Transverse colon (tissue), 4 donors: ENCODE data around the gene KREMEN1. TPM values are rescaled to one million over a fixed set of nuclear protein-coding genes. Genes with fewer than 3 reads are reported as not detected.

ENCODE experiments used
- DNase-seq: peaks from one replicate; pipeline ENCODE4 v3.0.0-alpha.2; 2019
- H3K27ac ChIP-seq, 4 donors: fragments of 200-600 bp; sonication (generic); 2 replicates each; pipeline ENCODE4 v1.5.1; 2016 to 2018; ENCODE audit warnings: inconsistent platforms in 4 of 4
- H3K27me3 ChIP-seq: fragments of 200-600 bp; sonication (generic); 2 replicates; pipeline ENCODE4 v1.5.1; 2017; ENCODE audit warnings: inconsistent platforms
- H3K36me3 ChIP-seq, 4 donors: fragments of 200-600 bp; sonication (generic); 2 replicates each; pipeline ENCODE4 v1.5.1; 2017 to 2019; ENCODE audit warnings: inconsistent platforms in 4 of 4
- H3K4me1 ChIP-seq, 4 donors: fragments of 200-600 bp; sonication (generic); 2 replicates each; pipeline ENCODE4 v1.5.1; 2017 to 2020; ENCODE audit warnings: inconsistent platforms in 4 of 4
- H3K4me3 ChIP-seq, 4 donors: fragments of 200-600 bp; sonication (generic); 1 replicate in 1 of 4; 2 replicates in 3 of 4; pipeline versions ENCODE4 v1.5.1 to v1.6.1; 2017 to 2019; ENCODE audit warnings: inconsistent platforms in 4 of 4
- H3K9me3 ChIP-seq, 2 donors: fragments of 200-600 bp; sonication (generic); 2 replicates each; pipeline ENCODE4 v1.5.1; 2017 to 2019; ENCODE audit warnings: inconsistent platforms in 2 of 2
- EP300 ChIP-seq: sonication (generic); formaldehyde crosslinking; IDR thresholded peaks from one replicate; pipeline ENCODE4 v1.6.1; 2017; ENCODE audit warnings: antibody characterized with exemption, low read depth
- POLR2A ChIP-seq: fragments of 450-650 bp; IDR thresholded peaks from one replicate; pipeline ENCODE4 v1.6.1; 2016; ENCODE audit warnings: antibody characterized with exemption, mild to moderate bottlenecking, moderate library complexity
- POLR2AphosphoS5 ChIP-seq, 3 donors: sonication (generic); formaldehyde crosslinking; IDR thresholded peaks; one replicate each; pipeline ENCODE4 v1.6.1; 2016; ENCODE audit warnings: antibody characterized with exemption in 3 of 3
- WGBS, 2 donors: methylation state at CpG; one replicate each; pipeline ENCODE4 v1.1.5; 2018; ENCODE audit warnings: low coverage in 1 of 2; 5-methylcytosine and 5-hydroxymethylcytosine counted together
- in situ Hi-C, 4 donors: fragments of 200-750 bp; cut with MboI; loops; one replicate each; pipeline versions ENCODE4 v1.15.0 to v1.15.1; 2017; ENCODE audit warnings: low sequenced_read_pairs in 3 of 4, low pct_ligation_motif_present in 1 of 4, low pct_unique_long_range_greater_than_20kb in 1 of 4
- intact Hi-C: fragments of 100-400 bp; cut with DNase I; formaldehyde crosslinking; loops from one replicate; pipeline ENCODE4 v1.15.1; 2023; ENCODE audit warnings: low total_unique reads
- total RNA-seq, 4 donors: library from RNA; depleted of rRNA; stranded (reverse); fragments of >200 nt; gene quantifications; one replicate each; pipeline ENCODE4 v1.1.0, GENCODE V29; 2016
- TF ChIP-seq, protein P1 (sequence below), 5 experiments: fragments of 200-600 bp in 3 of 5; fragments of 450-650 bp in 2 of 5; sonication (generic) in 3 of 5; IDR thresholded peaks; 1 replicate in 2 of 5; 2 replicates in 3 of 5; pipeline ENCODE4 v1.5.1; 2016 to 2017; ENCODE audit warnings: antibody characterized with exemption in 5 of 5, inconsistent platforms in 3 of 5, mild to moderate bottlenecking in 2 of 5, moderate library complexity in 1 of 5

KREMEN1 gene
- total RNA-seq, 4 donors from 2014 or later, result 5.2 to 39.2 (median 20.1) TPM

DNA sequence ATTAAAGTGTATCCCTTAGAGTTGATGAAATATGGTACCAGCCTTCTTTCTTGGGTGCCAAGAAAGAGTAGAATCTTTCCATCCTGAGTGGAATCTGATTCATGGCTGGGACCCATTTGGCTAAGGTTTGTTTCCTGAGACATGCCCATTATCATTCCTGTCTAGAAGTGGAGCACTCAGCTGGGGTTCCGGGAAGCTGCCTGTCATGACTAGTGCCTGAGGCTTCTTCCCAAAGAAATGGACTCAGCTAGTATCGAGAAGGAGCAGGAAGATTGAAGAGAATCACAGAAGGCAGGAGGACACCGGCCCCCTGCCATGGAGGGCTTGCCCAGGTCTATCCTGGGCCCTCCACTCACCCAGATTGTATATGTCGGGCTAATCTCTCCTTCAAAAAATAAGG lies 57.6 kb downstream of the KREMEN1 start:
- Histone ChIP-seq H3K4me1 (peaks cover 0 to 27% (median 7%) of the 10 kb centered on the region in 4 donors), H3K27ac (no peak overlapping the region), H3K27me3 (no peaks in the 10 kb centered on the region), H3K36me3 (no peaks in the 10 kb centered on the region), H3K4me3 (no peak overlapping the region), H3K9me3 (no peaks in the 10 kb centered on the region)
- TF ChIP-seq, protein P1, sequence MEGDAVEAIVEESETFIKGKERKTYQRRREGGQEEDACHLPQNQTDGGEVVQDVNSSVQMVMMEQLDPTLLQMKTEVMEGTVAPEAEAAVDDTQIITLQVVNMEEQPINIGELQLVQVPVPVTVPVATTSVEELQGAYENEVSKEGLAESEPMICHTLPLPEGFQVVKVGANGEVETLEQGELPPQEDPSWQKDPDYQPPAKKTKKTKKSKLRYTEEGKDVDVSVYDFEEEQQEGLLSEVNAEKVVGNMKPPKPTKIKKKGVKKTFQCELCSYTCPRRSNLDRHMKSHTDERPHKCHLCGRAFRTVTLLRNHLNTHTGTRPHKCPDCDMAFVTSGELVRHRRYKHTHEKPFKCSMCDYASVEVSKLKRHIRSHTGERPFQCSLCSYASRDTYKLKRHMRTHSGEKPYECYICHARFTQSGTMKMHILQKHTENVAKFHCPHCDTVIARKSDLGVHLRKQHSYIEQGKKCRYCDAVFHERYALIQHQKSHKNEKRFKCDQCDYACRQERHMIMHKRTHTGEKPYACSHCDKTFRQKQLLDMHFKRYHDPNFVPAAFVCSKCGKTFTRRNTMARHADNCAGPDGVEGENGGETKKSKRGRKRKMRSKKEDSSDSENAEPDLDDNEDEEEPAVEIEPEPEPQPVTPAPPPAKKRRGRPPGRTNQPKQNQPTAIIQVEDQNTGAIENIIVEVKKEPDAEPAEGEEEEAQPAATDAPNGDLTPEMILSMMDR (IDR thresholded peaks at IDR 0.05), result no peak
- TF ChIP-seq POLR2AphosphoS5 (IDR thresholded peaks at IDR 0.05) (no peak), POLR2A (no peak), EP300 (no peak)
- WGBS, 2 donors, result 89% methylated on average over 4 of the region's 4 CpGs; no CpG with 5 or more reads in 1 of the 2 donors
- intact Hi-C loops, result no loop called here
- DNase-seq, result no peak
- in situ Hi-C loops, result no loop called here

DNA sequence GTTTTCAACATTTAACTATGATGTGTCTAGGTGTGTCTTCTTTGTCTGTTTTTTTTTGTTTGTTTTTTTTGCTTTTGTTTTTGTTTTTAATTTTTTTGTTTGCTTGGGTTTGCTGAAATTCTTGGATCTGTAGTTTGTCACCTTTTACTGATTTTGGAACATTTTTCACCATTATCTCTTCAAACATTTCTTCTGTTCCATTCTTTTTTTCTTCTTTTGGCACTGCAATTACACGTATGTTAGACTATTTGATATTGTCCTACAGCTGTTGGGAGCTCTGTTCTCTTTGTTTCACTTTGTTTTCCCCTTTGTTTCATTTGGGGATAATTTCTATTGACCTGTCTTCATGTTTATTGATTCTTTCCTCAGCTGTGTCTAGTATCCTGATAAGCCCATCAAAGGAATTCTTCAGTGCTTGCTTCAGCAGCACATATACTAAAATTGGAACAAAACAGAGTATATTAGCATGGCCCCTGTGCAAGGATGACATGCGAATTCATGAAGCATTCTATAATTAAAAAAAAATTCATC lies 60.8 kb downstream of the KREMEN1 start:
- TF ChIP-seq EP300 (no peak), POLR2A (no peak), POLR2AphosphoS5 (IDR thresholded peaks at IDR 0.05) (no peak)
- TF ChIP-seq, protein P1 (IDR thresholded peaks at IDR 0.05), result no peak
- DNase-seq, result no peak
- Histone ChIP-seq H3K27me3 (no peaks in the 10 kb centered on the region), H3K4me3 (no peak overlapping the region), H3K9me3 (no peaks in the 10 kb centered on the region), H3K4me1 (peaks cover 0 to 15% (median 0%) of the 10 kb centered on the region in 4 donors), H3K36me3 (no peaks in the 10 kb centered on the region), H3K27ac (no peak overlapping the region)
- intact Hi-C loops, result no loop called here
- 76 to 93% methylated on average over 2 of the region's 2 CpGs for WGBS, 2 donors
- in situ Hi-C loops, result no loop called here

DNA sequence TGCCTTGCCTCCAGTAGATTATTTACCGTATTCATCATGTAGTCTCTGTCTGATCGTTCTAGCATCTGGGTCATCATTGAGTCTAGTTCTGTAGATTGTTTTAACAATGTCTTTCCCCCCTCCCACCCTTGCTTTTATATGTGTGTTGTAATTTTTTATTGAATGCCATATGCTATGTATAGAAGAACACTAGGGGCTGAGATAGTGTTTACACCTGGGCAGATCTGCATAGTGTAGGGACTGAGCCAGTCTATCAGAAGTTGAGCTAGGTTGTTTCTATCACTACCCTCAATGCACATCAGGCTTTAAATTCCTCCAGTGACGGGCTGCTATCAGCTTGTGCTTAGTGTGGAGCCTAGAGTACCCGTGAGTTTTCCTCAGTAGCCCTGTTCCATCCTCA lies 61.6 kb downstream of the KREMEN1 start:
- 40 to 84% methylated on average over 1 to 4 of the region's 4 CpGs for WGBS, 2 donors
- H3K27ac ChIP-seq, result peak overlapping the region in 1 of 4 donors; percentile 12
- in situ Hi-C loops, result no loop called here

DNA sequence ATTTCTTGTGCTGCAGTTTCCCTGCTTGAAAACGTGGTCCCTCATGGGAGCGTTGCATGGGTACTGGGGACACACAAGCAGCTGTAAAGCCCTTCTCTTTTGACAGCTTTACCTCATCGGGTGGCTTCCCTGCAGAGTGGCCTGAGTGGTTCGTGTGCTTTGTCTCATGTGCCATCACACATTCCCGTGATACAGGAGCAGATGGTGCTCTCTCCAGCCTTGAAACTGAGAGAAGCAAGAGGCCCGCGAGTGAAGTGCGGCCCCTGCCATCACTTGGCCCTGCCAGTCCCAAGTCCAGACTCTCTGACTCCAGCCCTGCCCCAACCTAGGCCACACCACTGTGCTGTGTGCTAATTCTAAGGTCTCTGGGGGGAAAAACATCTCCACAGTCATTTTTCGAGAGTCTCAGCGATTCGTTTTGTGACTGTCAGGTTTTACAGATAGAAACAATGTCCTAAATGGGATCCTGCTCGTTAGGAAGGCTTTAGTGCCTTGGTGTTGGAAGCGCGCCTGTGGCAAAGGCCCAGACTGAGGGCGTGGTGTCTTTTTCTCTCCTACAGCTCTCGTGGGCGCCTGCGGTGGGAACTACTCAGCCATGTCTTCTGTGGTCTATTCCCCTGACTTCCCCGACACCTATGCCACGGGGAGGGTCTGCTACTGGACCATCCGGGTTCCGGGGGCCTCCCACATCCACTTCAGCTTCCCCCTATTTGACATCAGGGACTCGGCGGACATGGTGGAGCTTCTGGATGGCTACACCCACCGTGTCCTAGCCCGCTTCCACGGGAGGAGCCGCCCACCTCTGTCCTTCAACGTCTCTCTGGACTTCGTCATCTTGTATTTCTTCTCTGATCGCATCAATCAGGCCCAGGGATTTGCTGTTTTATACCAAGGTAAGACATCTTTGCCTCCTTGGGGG lies 64.2 kb downstream of the KREMEN1 start:
- H3K4me1 ChIP-seq, result peaks cover 0 to 6% (median 0%) of the 10 kb centered on the region in 4 donors
- peak overlapping the region in 1 of 4 donors; percentile 9 for H3K27ac ChIP-seq
- TF ChIP-seq EP300 (no peak), POLR2AphosphoS5 (IDR thresholded peaks at IDR 0.05) (no peak), POLR2A (no peak)
- TF ChIP-seq, protein P1 (IDR thresholded peaks at IDR 0.05), result no peak
- WGBS, 2 donors, result 80% methylated on average over 31 of the region's 31 CpGs; no CpG with 5 or more reads in 1 of the 2 donors
- DNase-seq, result no peak
- no peaks in the 10 kb centered on the region for H3K27me3 ChIP-seq
- in situ Hi-C loops (no loop called here), intact Hi-C loops (no loop called here)
- no peaks in the 10 kb centered on the region for H3K36me3 ChIP-seq
- no peak overlapping the region for H3K4me3 ChIP-seq
- H3K9me3 ChIP-seq, result no peaks in the 10 kb centered on the region

More for the DNA sequence above, 61.6 kb downstream of the KREMEN1 start:
- Histone ChIP-seq H3K9me3 (no peaks in the 10 kb centered on the region), H3K4me1 (peaks cover 0 to 10% (median 0%) of the 10 kb centered on the region in 4 donors), H3K4me3 (no peak overlapping the region), H3K36me3 (no peaks in the 10 kb centered on the region), H3K27me3 (no peaks in the 10 kb centered on the region)
- intact Hi-C loops, result no loop called here
- DNase-seq, result no peak
- TF ChIP-seq POLR2A (no peak), POLR2AphosphoS5 (IDR thresholded peaks at IDR 0.05) (no peak), EP300 (no peak)
- TF ChIP-seq, protein P1 (IDR thresholded peaks at IDR 0.05), result no peak
